ENCODE data around the gene PACSIN1.

DNA sequence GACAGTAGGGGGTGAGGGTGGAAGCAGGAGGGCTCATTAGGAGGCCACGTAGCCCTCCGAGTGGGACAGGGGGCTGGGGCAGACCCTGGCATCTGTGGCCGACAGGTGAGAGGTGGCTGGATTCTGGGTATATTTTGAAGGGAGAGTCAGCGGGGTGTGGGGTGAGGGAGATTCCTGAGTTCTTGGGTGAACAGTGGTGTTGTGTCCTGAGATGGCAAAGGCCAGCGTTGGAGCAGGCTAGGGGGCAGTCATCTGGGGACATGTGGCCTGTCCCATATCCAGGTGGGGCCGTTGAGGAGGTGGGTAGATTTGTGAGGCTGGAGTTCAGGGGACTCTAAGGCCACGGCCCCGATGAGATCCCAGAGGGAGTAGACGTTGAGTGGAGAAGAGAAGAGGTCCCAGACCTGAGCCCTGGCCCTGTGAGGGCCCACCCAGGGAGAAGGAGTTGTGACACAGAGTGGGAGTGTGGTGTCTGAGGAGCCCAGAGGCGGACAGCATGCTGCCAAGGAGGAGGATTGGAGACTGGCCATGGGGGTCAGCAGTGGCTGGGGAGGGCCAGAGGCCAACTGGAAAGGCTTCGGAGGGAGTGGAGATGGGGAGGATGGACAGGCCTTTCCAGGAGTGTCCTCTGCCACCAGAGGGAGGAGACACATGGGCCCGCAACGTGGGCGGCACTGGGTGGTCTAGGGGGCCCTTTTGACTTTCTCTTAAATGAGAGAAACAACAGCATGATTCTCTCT is 19.6 kb downstream of the PACSIN1 start:
- TF ChIP-seq, protein P1, sequence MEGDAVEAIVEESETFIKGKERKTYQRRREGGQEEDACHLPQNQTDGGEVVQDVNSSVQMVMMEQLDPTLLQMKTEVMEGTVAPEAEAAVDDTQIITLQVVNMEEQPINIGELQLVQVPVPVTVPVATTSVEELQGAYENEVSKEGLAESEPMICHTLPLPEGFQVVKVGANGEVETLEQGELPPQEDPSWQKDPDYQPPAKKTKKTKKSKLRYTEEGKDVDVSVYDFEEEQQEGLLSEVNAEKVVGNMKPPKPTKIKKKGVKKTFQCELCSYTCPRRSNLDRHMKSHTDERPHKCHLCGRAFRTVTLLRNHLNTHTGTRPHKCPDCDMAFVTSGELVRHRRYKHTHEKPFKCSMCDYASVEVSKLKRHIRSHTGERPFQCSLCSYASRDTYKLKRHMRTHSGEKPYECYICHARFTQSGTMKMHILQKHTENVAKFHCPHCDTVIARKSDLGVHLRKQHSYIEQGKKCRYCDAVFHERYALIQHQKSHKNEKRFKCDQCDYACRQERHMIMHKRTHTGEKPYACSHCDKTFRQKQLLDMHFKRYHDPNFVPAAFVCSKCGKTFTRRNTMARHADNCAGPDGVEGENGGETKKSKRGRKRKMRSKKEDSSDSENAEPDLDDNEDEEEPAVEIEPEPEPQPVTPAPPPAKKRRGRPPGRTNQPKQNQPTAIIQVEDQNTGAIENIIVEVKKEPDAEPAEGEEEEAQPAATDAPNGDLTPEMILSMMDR (IDR thresholded peaks at IDR 0.05) = no peak
- TF ChIP-seq POLR2A (IDR thresholded peaks at IDR 0.05) = no peak
- no peak for TF ChIP-seq EP300 (IDR thresholded peaks at IDR 0.05)
- TF ChIP-seq POLR2AphosphoS5 (IDR thresholded peaks at IDR 0.05) = no peak

Measured in stomach (tissue), 4 donors.